Measurements from ENCODE around the gene WNT6. TPM values are rescaled to one million over a fixed set of nuclear protein-coding genes. Genes with fewer than 3 reads are reported as not detected.

WNT6 gene
- total RNA-seq, 2 donors from 2014 or later: 0.43 to 0.92 TPM

- peak; percentile 79 for ATAC-seq
- DNase-seq: peak in 1 of 2 donors; percentile 84
- intact Hi-C loops (cut with DNase I, micrococcal nuclease): no loop called here
Measured at GRCh38 chr2:218898109-218898878, 38.7 kb downstream of the WNT6 start.

DNA sequence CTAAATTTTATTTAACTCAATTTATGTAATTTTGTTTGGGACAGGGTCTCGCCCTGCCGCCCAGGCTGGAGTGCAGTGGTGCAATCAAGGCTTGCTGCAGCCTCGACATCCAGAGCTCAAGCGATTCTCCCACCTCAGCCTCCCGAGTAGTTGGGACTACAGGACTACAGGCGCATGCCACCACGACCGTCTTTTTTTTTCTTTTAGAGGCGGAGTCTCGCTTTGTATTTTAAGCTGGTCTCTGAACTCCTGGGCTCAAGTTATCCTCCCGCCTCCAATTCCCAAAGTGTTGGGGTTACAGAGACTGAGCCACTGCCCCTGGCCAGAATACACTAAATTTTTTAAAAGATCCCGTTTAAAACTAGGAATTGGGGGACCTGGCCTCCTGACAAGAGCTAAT lies 39.5 kb downstream of the WNT6 start:
- intact Hi-C loops (cut with DNase I, micrococcal nuclease): no loop called here
- DNase-seq: no peak
- no peak for ATAC-seq

- no peak for DNase-seq
- ATAC-seq: no peak
Measured at GRCh38 chr2:218902427-218902826, 42.8 kb downstream of the WNT6 start.

GRCh38 chr2:218904176-218904575 lies 44.6 kb downstream of the WNT6 start:
- intact Hi-C loops (cut with DNase I, micrococcal nuclease): no loop called here
- ATAC-seq (no peak), DNase-seq (no peak)

More at GRCh38 chr2:218902427-218902826, 42.8 kb downstream of the WNT6 start:
- intact Hi-C loops (cut with DNase I, micrococcal nuclease): no loop called here

DNA sequence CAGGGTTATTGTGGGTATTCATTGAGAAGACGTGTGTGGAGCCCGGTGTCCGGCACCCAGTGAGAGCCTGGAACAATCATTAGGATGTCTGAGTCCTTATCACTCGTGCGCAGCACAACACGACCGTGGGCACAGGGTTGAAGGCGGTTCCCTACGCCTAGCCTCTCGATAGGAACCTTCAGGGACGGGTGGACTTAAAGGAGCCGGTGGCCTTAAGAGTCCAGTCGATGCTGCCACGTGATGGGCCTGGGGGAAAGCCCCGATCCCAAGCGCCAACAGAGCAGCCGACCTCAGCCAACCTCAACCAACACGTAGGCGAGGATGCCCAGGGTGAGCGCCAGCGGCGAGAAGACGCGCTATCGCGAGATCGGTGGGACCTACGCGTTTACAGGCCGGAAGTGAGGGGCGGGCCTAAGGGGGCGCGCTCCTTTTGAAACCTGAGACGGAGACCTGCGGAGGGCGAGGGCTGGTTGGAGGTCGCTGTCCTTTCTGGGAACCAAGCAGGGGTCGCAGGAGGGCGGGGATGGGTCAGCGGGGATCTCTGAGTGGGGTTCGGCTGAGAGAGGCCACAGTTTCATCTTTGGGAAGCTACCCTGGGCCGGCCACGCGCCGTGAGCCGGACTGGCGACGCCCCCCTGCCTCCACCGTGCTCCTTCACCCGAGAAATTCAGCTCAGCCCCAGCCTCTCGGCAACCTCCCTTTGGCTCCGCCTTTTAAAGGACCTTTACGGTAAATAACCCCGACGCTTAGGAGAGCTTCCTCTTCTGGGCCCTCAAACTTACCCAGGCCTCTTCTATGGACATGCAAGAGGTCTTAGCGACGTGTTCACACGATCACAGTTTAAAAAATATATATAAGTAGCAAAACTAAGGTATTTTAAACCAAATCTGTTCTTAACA lies 49.4 kb downstream of the WNT6 start:
- intact Hi-C loops (cut with DNase I, micrococcal nuclease): no loop called here
- peak; percentile 91 to 96 for DNase-seq
- ATAC-seq: peak; percentile 99

- ATAC-seq: no peak
- DNase-seq: no peak
- intact Hi-C loops (cut with DNase I, micrococcal nuclease): no loop called here
Measured at GRCh38 chr2:218910741-218911140, 51.1 kb downstream of the WNT6 start.

DNA sequence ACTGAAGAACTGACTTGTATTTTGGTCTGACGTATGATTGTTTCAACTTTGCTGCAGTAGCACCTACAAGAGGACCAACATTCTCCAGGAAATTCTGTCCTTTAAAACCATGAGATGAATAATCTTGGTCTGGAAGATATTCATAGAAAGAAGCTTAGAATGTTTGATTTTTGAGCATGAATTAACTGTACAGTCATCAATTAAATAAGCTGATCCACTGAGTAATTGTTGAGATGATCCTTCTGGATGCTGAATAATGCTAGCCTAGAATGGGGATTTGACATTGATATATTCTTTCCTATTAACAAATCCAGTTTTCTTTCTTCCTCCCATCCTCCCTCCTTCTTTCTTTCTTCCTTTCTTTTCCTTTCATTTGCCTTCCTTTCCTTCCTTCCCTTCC lies 60.9 kb downstream of the WNT6 start:
- ATAC-seq (no peak), DNase-seq (no peak)
- intact Hi-C loops (cut with DNase I, micrococcal nuclease): no loop called here

Small RNA genes lying within 50 kb of the gene (microRNA-seq; reads per million reads assigned to microRNA genes)
- 0 reads per million in 2 donors for gene MIR9500

Other genes with a start within 250 kb of the WNT6 start
- 10 to 100 TPM; 17.9 to 19.5 TPM for gene ZNF142, start 200.2 kb upstream of the WNT6 start, total RNA-seq
- gene BCS1L, start 200.1 kb upstream of the WNT6 start, total RNA-seq: 10 to 100 TPM; 29.5 to 30.2 TPM
- 10 to 100 TPM; 14.6 to 14.9 TPM for gene RNF25, start 187.8 kb upstream of the WNT6 start, total RNA-seq
- gene STK36, start 187.7 kb upstream of the WNT6 start, total RNA-seq: 10 to 100 TPM; 21.3 to 25.6 TPM
- 10 to 100 TPM; 17.6 to 25.4 TPM for gene TTLL4, start 149.0 kb upstream of the WNT6 start, total RNA-seq
- gene CYP27A1, start 77.7 kb upstream of the WNT6 start, total RNA-seq: 10 to 100 TPM; 28.1 to 52.7 TPM
- gene PRKAG3, start 28.0 kb upstream of the WNT6 start, total RNA-seq: not detected
- 1 to 10 TPM in 1 of 2 donors, under 1 TPM in 1; 0.31 to 1.9 TPM for gene WNT10A, start 21.0 kb downstream of the WNT6 start, total RNA-seq
- under 1 TPM; 0.22 to 0.37 TPM for gene CDK5R2, start 99.9 kb downstream of the WNT6 start, total RNA-seq
- 1 to 10 TPM; 3.9 to 4.8 TPM for gene FEV, start 125.4 kb downstream of the WNT6 start, total RNA-seq
- gene CRYBA2, start 133.6 kb downstream of the WNT6 start, total RNA-seq: 1 to 10 TPM; 4.1 to 6.9 TPM
- under 1 TPM; 0.39 to 0.76 TPM for gene CFAP65, start 181.7 kb downstream of the WNT6 start, total RNA-seq
- 10 to 100 TPM; 72.7 to 85.5 TPM for gene IHH, start 201.1 kb downstream of the WNT6 start, total RNA-seq

All from left colon (tissue), 2 donors.